Measurements from ENCODE around the gene DLEC1.
"Not testable (repeated sequence)": the region's sequence is repeated elsewhere in the genome, so short reads cannot be mapped to it uniquely, and the experiment has no call there.

DLEC1 gene

GRCh38 chr3:38051131-38051530 lies 12.1 kb downstream of the DLEC1 start:
- TF ChIP-seq CTCF (conservative IDR thresholded peaks at IDR 0.05) (no peak), ZFX (IDR thresholded peaks at IDR 0.05) (no peak)
- H3K27ac ChIP-seq = no peak overlapping the region

GRCh38 chr3:38053286-38053685 lies 14.3 kb downstream of the DLEC1 start:
- H3K27ac ChIP-seq = not testable (repeated sequence)

GRCh38 chr3:38053813-38054498 lies 14.9 kb downstream of the DLEC1 start:
- H3K27ac ChIP-seq = not testable (repeated sequence)

- no peak for TF ChIP-seq CTCF (conservative IDR thresholded peaks at IDR 0.05)
- TF ChIP-seq ZFX (IDR thresholded peaks at IDR 0.05) = no peak
- H3K27ac ChIP-seq = no peak overlapping the region
Measured at GRCh38 chr3:38054499-38055001, 15.5 kb downstream of the DLEC1 start.

GRCh38 chr3:38059148-38059547 lies 20.1 kb downstream of the DLEC1 start:
- no peak overlapping the region for H3K27ac ChIP-seq
- no peak for TF ChIP-seq CTCF (conservative IDR thresholded peaks at IDR 0.05)
- no peak for TF ChIP-seq ZFX (IDR thresholded peaks at IDR 0.05)

GRCh38 chr3:38059591-38059990 lies 20.6 kb downstream of the DLEC1 start:
- no peak overlapping the region for H3K27ac ChIP-seq

GRCh38 chr3:38062809-38063208 lies 23.8 kb downstream of the DLEC1 start:
- H3K27ac ChIP-seq = no peak overlapping the region
- no peak for TF ChIP-seq ZFX (IDR thresholded peaks at IDR 0.05)
- TF ChIP-seq CTCF (conservative IDR thresholded peaks at IDR 0.05) = no peak

More at GRCh38 chr3:38059591-38059990, 20.6 kb downstream of the DLEC1 start:
- TF ChIP-seq ZFX (IDR thresholded peaks at IDR 0.05) (no peak), CTCF (conservative IDR thresholded peaks at IDR 0.05) (no peak)

- H3K27ac ChIP-seq = not testable (repeated sequence)
Measured at GRCh38 chr3:38064453-38064852, 25.4 kb downstream of the DLEC1 start.

GRCh38 chr3:38067508-38068233 lies 28.7 kb downstream of the DLEC1 start:
- H3K27ac ChIP-seq = no peak overlapping the region
- TF ChIP-seq ZFX (IDR thresholded peaks at IDR 0.05) (no peak), CTCF (conservative IDR thresholded peaks at IDR 0.05) (no peak)
